Caco-2 (cell line): ENCODE data around the gene GLYATL1B. TPM values are rescaled to one million over a fixed set of nuclear protein-coding genes. Genes with fewer than 3 reads are reported as not detected.
"Not testable (repeated sequence)": the region's sequence is repeated elsewhere in the genome, so short reads cannot be mapped to it uniquely, and the experiment has no call there.

Experiments used
- BruUV-seq: library from RNA; stranded (reverse); fragments of 400-500 nt; replicated peaks from 2 replicates; lab custom pipeline; 2021; lab: Mats Ljungman, UMichigan
- CTCF ChIA-PET: fragments of 300-600 bp; sonication (Branson Sonifier 250); formaldehyde crosslinking; loops from one replicate; lab custom pipeline; 2022; ENCODE audit warnings: antibody characterized with exemption; lab: Charles Lee
- POLR2A ChIA-PET: fragments of 300-600 bp; sonication (Branson Sonifier 250); formaldehyde crosslinking; loops from one replicate; lab custom pipeline; 2022; ENCODE audit warnings: antibody characterized with exemption; lab: Charles Lee
- DNase-seq, 2 experiments: peaks; one replicate each; pipeline versions ENCODE4 v3.0.0 to v3.0.0-alpha.2; 2020 to 2022
- H3K27me3 ChIP-seq: replicated peaks from 2 replicates; pipeline ENCODE4 v1.6.0; 2011; ENCODE audit warnings: low read length; ENCODE audit not compliant: control insufficient read depth, insufficient read depth
- H3K36me3 ChIP-seq: 2 replicates; pipeline ENCODE4 v1.5.1; 2011; ENCODE audit warnings: low read length; ENCODE audit not compliant: control insufficient read depth, insufficient read depth
- H3K4me1 ChIP-seq: fragments of 250-450 bp; sonication (Bioruptor Pico); 2 replicates; pipeline ENCODE4 v1.5.1; 2020; ENCODE audit warnings: mild to moderate bottlenecking
- H3K4me3 ChIP-seq: 2 replicates; pipeline ENCODE4 v1.5.1; 2011; ENCODE audit warnings: low read depth, mild to moderate bottlenecking, control low read depth, low read length
- H3K9me3 ChIP-seq: fragments of 250-450 bp; sonication (Bioruptor Pico); 2 replicates; pipeline ENCODE4 v1.5.1; 2020; ENCODE audit warnings: mild to moderate bottlenecking, moderate library complexity
- H3K27ac Mint-ChIP-seq: one replicate; pipeline ENCODE4 v1.8.0; 2022; ENCODE audit warnings: mixed read lengths; ENCODE audit not compliant: unreplicated experiment
- H3K27me3 Mint-ChIP-seq: one replicate; pipeline ENCODE4 v1.8.0; 2022; ENCODE audit warnings: mixed read lengths; ENCODE audit not compliant: insufficient read depth, unreplicated experiment
- H3K36me3 Mint-ChIP-seq: one replicate; pipeline ENCODE4 v1.8.0; 2022; ENCODE audit warnings: mild to moderate bottlenecking, mixed read lengths; ENCODE audit not compliant: insufficient read depth, unreplicated experiment
- H3K4me1 Mint-ChIP-seq: one replicate; pipeline ENCODE4 v1.8.0; 2022; ENCODE audit warnings: low read depth, mixed read lengths; ENCODE audit not compliant: unreplicated experiment
- H3K4me3 Mint-ChIP-seq: one replicate; pipeline ENCODE4 v1.8.0; 2022; ENCODE audit warnings: mild to moderate bottlenecking, moderate library complexity, mixed read lengths; ENCODE audit not compliant: unreplicated experiment
- H3K9me3 Mint-ChIP-seq: one replicate; pipeline ENCODE4 v1.8.0; 2022; ENCODE audit warnings: mixed read lengths; ENCODE audit not compliant: unreplicated experiment
- intact Hi-C: fragments of 100-400 bp; cut with micrococcal nuclease; formaldehyde crosslinking; loops from one replicate; pipeline ENCODE4 v1.10.0; 2022; ENCODE audit not compliant: unreplicated experiment
- total RNA-seq: library from RNA; stranded (reverse); gene quantifications from 2 replicates; pipeline ENCODE4 v1.2.3, GENCODE V29; 2022
- TF ChIP-seq, protein P1 (sequence below), 2 experiments: fragments of 200-600 bp in 1 of 2; IDR thresholded peaks; 1 replicate in 1 of 2; 2 replicates in 1 of 2; pipeline versions ENCODE4 v1.5.1 to v1.8.0; 2011 to 2022; ENCODE audit warnings: antibody characterized with exemption in 1 of 2, control low read depth in 1 of 2, inconsistent platforms in 1 of 2, low read depth in 1 of 2, low read length in 1 of 2, mild to moderate bottlenecking in 1 of 2, moderate library complexity in 1 of 2; ENCODE audit not compliant: insufficient read depth in 1 of 2, severe bottlenecking in 1 of 2, unreplicated experiment in 1 of 2

GLYATL1B gene
- total RNA-seq, 1 experiment from 2014 or later: not detected

DNA sequence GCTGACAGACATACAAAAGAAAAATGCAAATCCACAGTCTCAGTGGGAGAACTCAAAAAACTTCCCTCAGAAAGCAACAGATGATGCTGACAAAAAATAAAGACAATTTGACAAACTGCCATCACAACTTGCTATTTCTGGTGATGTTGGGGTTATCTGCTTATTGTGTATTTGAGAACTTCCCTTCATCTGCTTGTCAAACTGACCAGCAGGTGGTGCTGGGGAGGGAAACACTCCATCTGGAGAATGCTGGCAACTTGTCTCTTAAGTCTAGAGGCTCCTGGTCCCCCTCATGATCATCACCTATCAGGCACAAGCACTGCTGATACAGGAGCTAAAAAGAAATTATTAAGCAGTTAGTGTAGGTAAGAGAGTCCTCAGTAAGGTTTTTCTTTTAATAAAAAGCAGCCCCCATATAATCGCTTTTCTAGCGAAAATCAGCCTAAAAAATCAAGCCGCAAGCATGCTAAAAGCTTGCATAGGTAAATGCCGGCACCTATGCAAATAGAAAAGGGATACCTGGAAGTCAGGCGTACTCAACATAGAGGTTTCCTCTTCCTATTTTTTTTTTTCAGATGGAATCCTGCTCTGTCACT, 11.1 kb downstream of the GLYATL1B start:
- Mint-ChIP-seq H3K27ac (no peak overlapping the region), H3K4me1 (no peaks in the 10 kb centered on the region), H3K4me3 (no peak overlapping the region), H3K9me3 (peaks cover 7% of the 10 kb centered on the region), H3K27me3 (peaks cover 10% of the 10 kb centered on the region), H3K36me3 (no peaks in the 10 kb centered on the region)
- CTCF ChIA-PET: interaction anchor here (1.3 kb wide), 1 partner anchor 61 kb away, joined by 7 read pairs; no protein-coding TSS in a partner anchor
- no TSS peak for BruUV-seq
- no peaks in the 10 kb centered on the region for H3K36me3 ChIP-seq
- H3K9me3 ChIP-seq: no peaks in the 10 kb centered on the region
- intact Hi-C loops: loop anchor here (1.0 kb wide), 4 partner anchors 9 to 61 kb away; no protein-coding TSS in a partner anchor
- TF ChIP-seq, protein P1, sequence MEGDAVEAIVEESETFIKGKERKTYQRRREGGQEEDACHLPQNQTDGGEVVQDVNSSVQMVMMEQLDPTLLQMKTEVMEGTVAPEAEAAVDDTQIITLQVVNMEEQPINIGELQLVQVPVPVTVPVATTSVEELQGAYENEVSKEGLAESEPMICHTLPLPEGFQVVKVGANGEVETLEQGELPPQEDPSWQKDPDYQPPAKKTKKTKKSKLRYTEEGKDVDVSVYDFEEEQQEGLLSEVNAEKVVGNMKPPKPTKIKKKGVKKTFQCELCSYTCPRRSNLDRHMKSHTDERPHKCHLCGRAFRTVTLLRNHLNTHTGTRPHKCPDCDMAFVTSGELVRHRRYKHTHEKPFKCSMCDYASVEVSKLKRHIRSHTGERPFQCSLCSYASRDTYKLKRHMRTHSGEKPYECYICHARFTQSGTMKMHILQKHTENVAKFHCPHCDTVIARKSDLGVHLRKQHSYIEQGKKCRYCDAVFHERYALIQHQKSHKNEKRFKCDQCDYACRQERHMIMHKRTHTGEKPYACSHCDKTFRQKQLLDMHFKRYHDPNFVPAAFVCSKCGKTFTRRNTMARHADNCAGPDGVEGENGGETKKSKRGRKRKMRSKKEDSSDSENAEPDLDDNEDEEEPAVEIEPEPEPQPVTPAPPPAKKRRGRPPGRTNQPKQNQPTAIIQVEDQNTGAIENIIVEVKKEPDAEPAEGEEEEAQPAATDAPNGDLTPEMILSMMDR (IDR thresholded peaks at IDR 0.05; ENCODE audit: insufficient read depth in 1 of 2, low read depth in 1 of 2, low read length in 1 of 2, severe bottlenecking in 1 of 2, unreplicated experiment in 1 of 2): peak; percentile 79 to 82
- H3K4me3 ChIP-seq: no peak overlapping the region
- POLR2A ChIA-PET: interaction anchor here (0.7 kb wide), 1 partner anchor 61 kb away, joined by 3 read pairs; no protein-coding TSS in a partner anchor
- peak; percentile 64 to 79 for DNase-seq
- no peaks in the 10 kb centered on the region for H3K4me1 ChIP-seq
- H3K27me3 ChIP-seq: no peaks in the 10 kb centered on the region

DNA sequence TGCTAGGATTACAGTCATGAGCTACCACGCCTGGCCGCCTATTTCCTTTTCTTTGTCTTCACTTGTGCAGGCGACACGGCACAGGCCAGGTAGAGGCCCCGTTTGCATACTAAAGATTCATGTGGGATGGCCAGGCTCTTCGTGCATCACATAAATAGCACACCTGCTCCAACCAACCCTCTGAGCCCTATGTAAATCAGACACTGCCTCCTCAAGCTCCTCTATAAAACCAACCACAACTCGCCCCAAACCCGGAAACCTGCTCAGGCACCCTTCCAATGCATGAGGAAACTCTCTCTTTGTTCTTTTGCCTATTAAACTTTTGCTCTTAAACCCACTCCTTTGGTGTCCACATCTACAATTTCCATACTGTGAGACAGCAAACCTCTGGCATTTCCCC, 11.8 kb downstream of the GLYATL1B start:
- not testable (repeated sequence) for H3K9me3 Mint-ChIP-seq, H3K4me3 Mint-ChIP-seq, H3K27me3 ChIP-seq, H3K36me3 ChIP-seq, H3K36me3 Mint-ChIP-seq, H3K9me3 ChIP-seq, H3K4me3 ChIP-seq, H3K27me3 Mint-ChIP-seq, H3K4me1 Mint-ChIP-seq, BruUV-seq, DNase-seq, H3K4me1 ChIP-seq, H3K27ac Mint-ChIP-seq
- intact Hi-C loops: loop anchor here (1.0 kb wide), 4 partner anchors 8 to 60 kb away; no protein-coding TSS in a partner anchor
- ChIA-PET POLR2A (interaction anchor here (0.7 kb wide), 1 partner anchor 60 kb away, joined by 3 read pairs; no protein-coding TSS in a partner anchor), CTCF (interaction anchor here (1.3 kb wide), 1 partner anchor 60 kb away, joined by 7 read pairs; no protein-coding TSS in a partner anchor)

DNA sequence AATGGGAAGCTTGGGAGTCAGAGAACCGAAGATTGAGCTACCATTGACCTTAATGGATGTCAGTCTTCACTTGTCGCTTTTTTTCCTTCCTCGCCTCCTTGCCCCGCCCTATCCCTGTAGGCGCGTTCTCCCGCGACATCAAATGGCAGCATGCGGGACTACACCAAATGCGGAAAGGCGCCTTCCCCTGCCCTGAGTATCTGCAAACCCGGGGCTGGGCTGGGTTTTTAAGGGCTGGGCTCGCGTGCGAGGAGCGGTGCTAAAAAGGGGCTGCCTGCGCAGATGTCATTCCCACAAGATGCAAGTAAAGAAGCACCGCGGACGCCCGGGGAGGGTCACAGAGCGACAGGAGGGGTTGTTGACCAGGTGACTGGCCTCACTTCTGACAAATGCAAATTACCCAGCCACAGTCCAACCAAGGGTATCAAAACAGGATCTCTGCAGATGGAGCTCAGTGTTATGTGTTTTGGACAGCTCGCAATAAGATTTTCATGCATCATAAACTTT, 16.2 kb downstream of the GLYATL1B start:
- H3K27me3 ChIP-seq: no peaks in the 10 kb centered on the region
- BruUV-seq: no TSS peak
- H3K4me3 ChIP-seq: no peak overlapping the region
- no peaks in the 10 kb centered on the region for H3K9me3 ChIP-seq
- DNase-seq: no peak
- TF ChIP-seq, protein P1 (IDR thresholded peaks at IDR 0.05; ENCODE audit: insufficient read depth in 1 of 2, low read depth in 1 of 2, low read length in 1 of 2, severe bottlenecking in 1 of 2, unreplicated experiment in 1 of 2): no peak
- H3K4me1 ChIP-seq: no peaks in the 10 kb centered on the region
- POLR2A ChIA-PET: no interaction called here
- Mint-ChIP-seq H3K27ac (no peak overlapping the region), H3K4me3 (no peak overlapping the region), H3K36me3 (peaks cover 14% of the 10 kb centered on the region), H3K27me3 (peaks cover 7% of the 10 kb centered on the region), H3K4me1 (peaks cover 14% of the 10 kb centered on the region), H3K9me3 (peaks cover 7% of the 10 kb centered on the region)
- H3K36me3 ChIP-seq: no peaks in the 10 kb centered on the region
- intact Hi-C loops: no loop called here
- CTCF ChIA-PET: no interaction called here
